HCEC 1CT (cell line): Measurements from ENCODE around the gene LPCAT2.
"Not testable (repeated sequence)": the region's sequence is repeated elsewhere in the genome, so short reads cannot be mapped to it uniquely, and the experiment has no call there.

ENCODE experiments used
- DNase-seq: peaks from one replicate; pipeline ENCODE4 v3.0.0-alpha.2; 2017

The LPCAT2 gene

GRCh38 chr16:55613613-55614335 is 104.9 kb downstream of the LPCAT2 start:
- DNase-seq = no peak

- no peak for DNase-seq
These were observed 106.2 kb downstream of the LPCAT2 start for GRCh38 chr16:55615071-55615470.

- not testable (repeated sequence) for DNase-seq
These were observed 106.8 kb downstream of the LPCAT2 start for GRCh38 chr16:55615670-55616069.

GRCh38 chr16:55621771-55622170 is 112.9 kb downstream of the LPCAT2 start:
- no peak for DNase-seq

- no peak for DNase-seq
These were observed 113.4 kb downstream of the LPCAT2 start for GRCh38 chr16:55622272-55622671.

- no peak for DNase-seq
These were observed 114.2 kb downstream of the LPCAT2 start for GRCh38 chr16:55622930-55623561.

GRCh38 chr16:55623640-55624039 is 114.8 kb downstream of the LPCAT2 start:
- DNase-seq = no peak

GRCh38 chr16:55624696-55625095 is 115.8 kb downstream of the LPCAT2 start:
- DNase-seq = no peak

GRCh38 chr16:55625843-55626242 is 117.0 kb downstream of the LPCAT2 start:
- no peak for DNase-seq

GRCh38 chr16:55628306-55628968 is 119.6 kb downstream of the LPCAT2 start:
- no peak for DNase-seq

- no peak for DNase-seq
These were observed 121.9 kb downstream of the LPCAT2 start for GRCh38 chr16:55630774-55631173.

- DNase-seq = no peak
These were observed 123.4 kb downstream of the LPCAT2 start for GRCh38 chr16:55632259-55632658.

GRCh38 chr16:55634193-55634592 is 125.3 kb downstream of the LPCAT2 start:
- no peak for DNase-seq
